ENCODE measurements around the gene APC2.

GRCh38 chr19:1432507-1432887 lies 17.4 kb upstream of the APC2 start:
- TF ChIP-seq, protein P1, sequence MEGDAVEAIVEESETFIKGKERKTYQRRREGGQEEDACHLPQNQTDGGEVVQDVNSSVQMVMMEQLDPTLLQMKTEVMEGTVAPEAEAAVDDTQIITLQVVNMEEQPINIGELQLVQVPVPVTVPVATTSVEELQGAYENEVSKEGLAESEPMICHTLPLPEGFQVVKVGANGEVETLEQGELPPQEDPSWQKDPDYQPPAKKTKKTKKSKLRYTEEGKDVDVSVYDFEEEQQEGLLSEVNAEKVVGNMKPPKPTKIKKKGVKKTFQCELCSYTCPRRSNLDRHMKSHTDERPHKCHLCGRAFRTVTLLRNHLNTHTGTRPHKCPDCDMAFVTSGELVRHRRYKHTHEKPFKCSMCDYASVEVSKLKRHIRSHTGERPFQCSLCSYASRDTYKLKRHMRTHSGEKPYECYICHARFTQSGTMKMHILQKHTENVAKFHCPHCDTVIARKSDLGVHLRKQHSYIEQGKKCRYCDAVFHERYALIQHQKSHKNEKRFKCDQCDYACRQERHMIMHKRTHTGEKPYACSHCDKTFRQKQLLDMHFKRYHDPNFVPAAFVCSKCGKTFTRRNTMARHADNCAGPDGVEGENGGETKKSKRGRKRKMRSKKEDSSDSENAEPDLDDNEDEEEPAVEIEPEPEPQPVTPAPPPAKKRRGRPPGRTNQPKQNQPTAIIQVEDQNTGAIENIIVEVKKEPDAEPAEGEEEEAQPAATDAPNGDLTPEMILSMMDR (IDR thresholded peaks at IDR 0.05), result no peak
- no peak for TF ChIP-seq POLR2A (IDR thresholded peaks at IDR 0.05)
- TF ChIP-seq POLR2AphosphoS5 (IDR thresholded peaks at IDR 0.05; ENCODE audit: insufficient read depth in 1 of 2, low read depth in 1 of 2), result no peak
